Head of caudate nucleus (tissue), 42 donors: ENCODE results near the gene CPSF7.
"Not testable (repeated sequence)": the region's sequence is repeated elsewhere in the genome, so short reads cannot be mapped to it uniquely, and the experiment has no call there.

Experiments
- DNase-seq, 42 donors: peaks; one replicate each; pipeline versions ENCODE4 v3.0.0 to v3.0.0-alpha.2; 2020 to 2021; ENCODE audit warnings: mixed read lengths in 7 of 42
- intact Hi-C: fragments of 100-400 bp; cut with DNase I; formaldehyde crosslinking; loops from one replicate; pipeline ENCODE4 v1.15.0; 2022

The CPSF7 gene

GRCh38 chr11:61446211-61446651, 16.5 kb upstream of the CPSF7 start:
- intact Hi-C loops, result loop anchor here (2.0 kb wide), 1 partner anchor 71 kb away; no protein-coding TSS in a partner anchor
- DNase-seq, result peak; percentile 84 to 98 (median 94)

- DNase-seq, result no peak
- intact Hi-C loops, result no loop called here
These were observed 15.7 kb upstream of the CPSF7 start for GRCh38 chr11:61445516-61445915.

DNA sequence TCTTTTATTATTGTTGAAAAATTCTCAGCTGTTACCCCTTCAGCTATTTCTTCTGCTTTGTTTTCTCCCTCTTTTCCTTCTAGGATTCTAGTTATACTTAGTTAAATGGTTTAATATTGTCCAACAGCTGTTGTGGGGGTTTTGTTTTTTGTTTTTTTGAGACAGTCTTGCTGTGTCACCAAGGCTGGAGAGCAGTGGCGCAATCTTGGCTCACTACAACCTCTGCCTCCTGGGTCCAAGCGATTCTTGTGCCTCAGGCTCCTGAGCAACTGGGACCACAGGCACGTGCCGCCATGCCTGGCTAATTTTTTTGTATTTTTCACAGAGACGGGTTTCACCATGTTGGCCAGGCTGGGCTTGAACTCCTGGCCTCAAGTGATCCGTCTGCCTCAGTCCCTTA, 12.8 kb upstream of the CPSF7 start:
- DNase-seq, result peak in 2 of 42 donors; percentile 22 to 46
- intact Hi-C loops, result no loop called here

- intact Hi-C loops, result no loop called here
- no peak for DNase-seq
These were observed 9.8 kb upstream of the CPSF7 start for GRCh38 chr11:61439615-61440014.

DNA sequence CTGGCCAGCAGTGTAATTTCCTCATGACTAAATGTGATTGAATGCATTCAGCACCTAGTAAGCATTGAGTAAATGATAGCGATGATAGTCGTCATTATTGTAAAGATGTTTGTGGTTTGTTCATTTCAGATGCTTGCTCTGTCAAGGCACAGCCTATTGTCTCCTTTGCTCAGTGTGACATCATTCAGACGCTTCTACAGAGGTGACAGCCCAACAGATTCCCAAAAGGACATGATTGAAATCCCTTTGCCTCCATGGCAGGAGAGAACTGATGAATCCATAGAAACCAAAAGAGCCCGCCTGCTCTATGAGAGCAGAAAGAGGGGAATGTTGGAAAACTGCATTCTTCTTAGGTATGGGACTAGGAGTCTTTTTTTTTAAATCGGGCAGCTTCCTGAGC, 7.7 kb upstream of the CPSF7 start:
- intact Hi-C loops, result no loop called here
- no peak for DNase-seq

DNA sequence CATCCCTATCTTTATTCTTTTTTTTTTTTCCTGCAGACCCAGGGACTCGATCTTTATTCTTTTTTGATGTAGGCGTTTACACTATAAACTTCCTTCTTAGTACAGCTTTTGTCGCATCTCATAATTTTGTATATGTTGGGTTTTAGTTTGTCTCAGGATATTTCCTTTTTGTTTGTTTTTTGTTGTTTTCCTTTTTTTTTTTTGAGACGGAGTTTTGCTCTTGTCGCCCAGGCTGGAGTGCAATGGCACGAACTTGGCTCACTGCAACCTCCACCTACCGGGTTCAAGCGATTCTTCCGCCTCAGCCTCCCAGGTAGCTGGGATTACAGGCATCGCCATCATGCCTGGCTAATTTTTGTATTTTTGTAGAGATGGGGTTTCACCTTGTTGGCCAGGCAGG, 1.1 kb upstream of the CPSF7 start:
- intact Hi-C loops, result not testable (repeated sequence)

DNA sequence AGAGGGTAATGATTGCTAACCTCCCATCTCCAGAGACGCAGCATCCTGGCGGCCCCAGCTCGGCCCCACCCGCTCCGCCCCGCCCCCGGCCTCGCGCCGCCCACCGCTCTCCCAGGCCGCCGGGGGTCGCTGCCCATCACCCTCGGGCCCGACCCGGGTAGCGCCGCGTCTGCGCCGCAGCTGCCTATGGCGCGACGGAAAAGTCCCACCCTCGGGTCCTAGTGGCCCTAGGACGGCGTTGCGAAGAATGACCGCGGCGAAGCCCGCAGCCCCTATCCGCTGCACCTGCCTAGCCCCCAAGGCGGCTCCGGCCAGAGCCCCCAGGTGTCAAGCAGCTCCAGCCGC, 457 bp downstream of the CPSF7 start:
- intact Hi-C loops, result no loop called here
- peak in 34 of 42 donors; percentile 19 to 72 (median 45) for DNase-seq

More for the DNA sequence above, 1.1 kb upstream of the CPSF7 start:
- DNase-seq, result not testable (repeated sequence)

- DNase-seq, result no peak
- intact Hi-C loops, result no loop called here
These were observed 4.2 kb downstream of the CPSF7 start for GRCh38 chr11:61425367-61426131.

DNA sequence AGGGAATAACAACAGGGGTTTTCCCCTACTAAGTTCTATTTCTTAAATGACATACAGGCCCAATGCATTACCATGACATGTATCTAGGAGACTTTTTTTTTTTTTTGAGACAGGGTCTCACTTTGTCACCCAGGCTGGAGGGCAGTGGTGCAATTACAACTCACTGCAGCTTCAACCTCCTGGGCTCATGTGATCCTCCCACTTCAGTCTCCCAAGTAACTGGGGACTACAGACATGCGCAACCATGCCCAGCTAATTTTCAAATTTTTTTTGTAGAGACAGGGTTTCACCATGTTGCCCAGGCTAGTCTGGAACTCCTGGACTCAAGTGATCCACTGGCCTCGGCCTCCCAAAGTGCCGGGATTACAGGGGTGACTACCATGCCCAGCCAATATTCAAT, 7.5 kb downstream of the CPSF7 start:
- DNase-seq, result no peak
- intact Hi-C loops, result no loop called here

DNA sequence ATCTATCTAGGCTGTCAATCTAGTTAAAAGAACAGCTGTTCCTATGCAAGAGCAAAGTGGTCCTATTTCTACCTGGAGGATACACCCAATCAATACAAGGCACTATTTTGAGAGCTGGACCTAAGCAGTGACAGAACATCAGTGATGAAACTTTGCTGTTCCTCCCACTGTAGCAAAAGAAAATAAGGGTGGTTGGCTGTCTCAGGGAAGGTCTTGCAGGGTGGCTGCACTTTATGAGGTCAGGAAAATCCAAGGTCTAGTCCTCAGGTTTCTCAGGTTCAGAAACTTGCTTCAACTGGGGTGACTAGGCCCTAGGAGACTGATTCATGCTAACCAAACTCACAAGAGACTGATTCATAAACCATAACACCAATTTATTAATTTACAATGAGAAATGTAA, 11.6 kb downstream of the CPSF7 start:
- intact Hi-C loops, result no loop called here
- no peak for DNase-seq

DNA sequence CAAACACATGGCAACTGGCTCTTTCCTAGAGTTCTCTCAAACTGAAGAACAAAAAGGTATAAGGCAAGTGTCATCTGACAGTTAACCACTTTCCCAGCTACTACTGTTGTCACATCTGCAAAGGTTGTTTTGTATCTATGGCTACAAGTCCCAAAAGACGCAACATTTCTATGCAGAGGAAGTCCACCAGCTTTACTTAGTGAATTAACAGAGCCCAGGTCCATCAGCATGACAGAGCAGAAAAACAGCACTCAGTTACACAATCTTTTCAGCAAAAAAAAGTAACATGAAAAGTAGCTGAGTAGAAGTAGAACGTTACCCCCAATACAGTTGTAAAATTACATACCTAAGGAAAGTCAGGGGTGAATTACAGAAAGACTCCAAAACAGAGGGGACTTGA, 12.1 kb downstream of the CPSF7 start:
- intact Hi-C loops, result no loop called here
- no peak for DNase-seq

GRCh38 chr11:61416941-61417340, 12.8 kb downstream of the CPSF7 start:
- DNase-seq, result no peak
- intact Hi-C loops, result no loop called here

DNA sequence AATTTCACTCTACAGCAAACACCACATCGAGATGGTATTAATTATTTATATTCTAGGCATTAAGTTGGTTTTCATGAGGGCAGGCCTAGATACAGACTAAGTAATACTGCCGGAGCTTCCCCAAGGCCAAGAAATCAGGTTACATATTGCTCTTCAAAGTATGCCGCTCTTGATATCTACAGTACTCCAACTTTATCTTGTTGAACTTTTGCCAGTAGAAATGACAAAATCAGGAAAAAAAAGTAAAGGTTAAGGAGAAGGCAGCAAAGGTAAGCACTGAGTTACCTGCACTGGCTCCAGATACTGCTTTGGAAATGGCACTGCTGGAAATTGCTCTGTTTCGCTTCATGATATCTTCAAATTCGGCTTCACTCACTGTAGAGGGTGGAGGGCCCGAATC, 14.4 kb downstream of the CPSF7 start:
- intact Hi-C loops, result no loop called here
- no peak for DNase-seq

GRCh38 chr11:61414547-61414946, 15.2 kb downstream of the CPSF7 start:
- DNase-seq, result no peak
- intact Hi-C loops, result no loop called here

DNA sequence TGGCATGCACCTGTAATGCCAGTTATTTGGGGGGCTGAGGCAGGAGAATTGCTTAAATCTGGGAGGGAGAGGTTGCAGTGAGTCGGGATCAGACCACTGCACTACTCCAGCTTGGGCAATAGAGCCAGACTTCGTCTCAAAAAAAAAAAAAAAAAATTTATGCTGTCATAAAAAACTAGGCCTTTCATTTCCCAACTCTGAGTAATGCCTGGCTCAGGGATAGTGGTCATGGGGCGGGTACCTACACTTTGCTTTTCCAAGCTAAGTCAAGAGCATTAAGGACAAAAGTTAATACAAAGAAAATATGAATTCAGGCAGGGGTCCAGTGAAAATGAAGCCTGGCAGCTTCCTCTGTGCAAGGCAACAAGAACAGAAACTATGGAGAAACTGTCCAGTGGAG, 16.3 kb downstream of the CPSF7 start:
- DNase-seq, result no peak
- intact Hi-C loops, result no loop called here

GRCh38 chr11:61411589-61411988, 18.2 kb downstream of the CPSF7 start:
- DNase-seq, result no peak

DNA sequence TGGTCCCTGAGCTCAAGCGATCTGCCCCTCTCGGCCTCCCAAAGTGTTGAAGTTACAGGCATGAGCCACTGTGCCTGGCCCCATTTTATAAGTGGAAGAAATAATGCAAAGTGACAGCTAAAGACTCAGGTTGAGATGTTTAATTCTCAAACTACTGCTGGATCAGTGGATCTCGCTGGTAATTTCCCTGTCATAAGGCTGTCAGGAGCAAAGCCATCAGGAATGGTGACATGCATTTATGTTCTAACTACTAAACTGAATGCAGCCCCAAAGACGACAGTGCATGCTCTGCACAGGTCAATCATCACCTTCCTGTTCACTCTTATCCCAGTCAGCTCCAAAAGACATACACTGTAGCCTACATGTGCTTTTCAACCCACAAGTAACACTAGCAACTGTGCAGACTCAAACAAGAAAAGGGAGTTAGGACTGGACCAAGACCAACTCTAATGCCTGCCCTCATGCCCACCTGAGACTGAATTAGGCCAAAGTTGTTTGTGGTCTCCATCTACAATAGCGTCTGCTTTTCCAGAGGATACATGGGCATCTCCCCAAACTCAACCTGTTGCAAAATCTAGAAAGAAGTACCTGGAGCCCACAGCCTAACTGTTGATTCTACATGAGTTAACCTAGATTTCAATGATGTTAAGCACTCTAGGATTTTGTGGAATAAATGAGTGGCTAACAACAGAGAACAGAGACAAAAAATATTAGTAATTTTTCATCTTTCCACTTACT, 22.6 kb downstream of the CPSF7 start:
- intact Hi-C loops, result no loop called here

More at GRCh38 chr11:61411589-61411988, 18.2 kb downstream of the CPSF7 start:
- intact Hi-C loops, result no loop called here

DNA sequence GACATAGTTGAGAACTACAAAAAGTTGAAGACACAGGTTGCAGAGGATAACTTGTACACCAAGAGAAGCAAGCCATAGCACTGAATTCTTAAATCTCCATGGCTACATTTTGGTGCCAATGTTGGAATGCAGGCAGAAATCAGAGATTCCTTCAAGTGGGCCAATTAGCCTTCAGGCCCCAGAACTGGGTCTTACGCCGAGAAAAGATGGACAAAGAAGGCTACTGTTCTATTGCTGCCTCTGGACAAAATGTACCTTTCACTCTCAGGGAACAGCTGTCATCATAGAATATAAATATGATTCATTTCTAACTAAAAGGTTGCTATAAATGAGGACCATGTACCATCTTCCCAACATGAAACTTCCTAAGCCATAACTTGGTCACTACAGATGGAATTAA, 23.7 kb downstream of the CPSF7 start:
- DNase-seq, result peak in 5 of 42 donors; percentile 19 to 61 (median 44)
- intact Hi-C loops, result no loop called here

More for the DNA sequence above, 22.6 kb downstream of the CPSF7 start:
- DNase-seq, result peak in 1 of 42 donors; percentile 35

GRCh38 chr11:61404641-61405040, 25.1 kb downstream of the CPSF7 start:
- DNase-seq, result no peak
- intact Hi-C loops, result no loop called here

- no peak for DNase-seq
- intact Hi-C loops, result no loop called here
These were observed 25.7 kb downstream of the CPSF7 start for GRCh38 chr11:61404103-61404502.

GRCh38 chr11:61403658-61404057, 26.1 kb downstream of the CPSF7 start:
- intact Hi-C loops, result no loop called here
- no peak for DNase-seq
